GM23338 (cell line): Measurements from ENCODE around the gene VWCE.
"Not testable (repeated sequence)": the region's sequence is repeated elsewhere in the genome, so short reads cannot be mapped to it uniquely, and the experiment has no call there.

Experiments used
- CREB1 ChIP-seq: fragments of 250-450 bp; sonication (Bioruptor Pico); IDR thresholded peaks from 2 replicates; pipeline ENCODE4 v1.5.0; 2020; ENCODE audit warnings: low read depth, mild to moderate bottlenecking, moderate library complexity
- EZH2 ChIP-seq: fragments of 200-600 bp; sonication (generic); IDR thresholded peaks from one replicate; pipeline ENCODE4 v1.8.0; 2017; ENCODE audit warnings: antibody characterized with exemption, mild to moderate bottlenecking, low read depth; ENCODE audit not compliant: unreplicated experiment
- EZH2phosphoT487 ChIP-seq: fragments of 200-600 bp; sonication (generic); IDR thresholded peaks from one replicate; pipeline ENCODE4 v1.8.1; 2018; ENCODE audit warnings: antibody characterized with exemption; ENCODE audit not compliant: unreplicated experiment
- NANOG ChIP-seq: IDR thresholded peaks from 2 replicates; pipeline ENCODE4 v1.6.1; 2016; ENCODE audit warnings: antibody characterized with exemption, borderline replicate concordance
- POLR2AphosphoS5 ChIP-seq: IDR thresholded peaks from 2 replicates; pipeline ENCODE4 v1.6.1; 2016; ENCODE audit warnings: antibody characterized with exemption, low read depth
- ZNF114 ChIP-seq: fragments of 250-450 bp; sonication (Bioruptor Pico); IDR thresholded peaks from 2 replicates; pipeline ENCODE4 v1.5.0; 2020; ENCODE audit warnings: mild to moderate bottlenecking, moderate library complexity
- ZNF331 ChIP-seq: fragments of 250-450 bp; sonication (Bioruptor Pico); IDR thresholded peaks from 2 replicates; pipeline ENCODE4 v1.5.0; 2020; ENCODE audit warnings: low read depth, mild to moderate bottlenecking, moderate library complexity
- TF ChIP-seq, protein P1 (sequence below): IDR thresholded peaks from 2 replicates; pipeline ENCODE4 v1.6.1; 2016; ENCODE audit warnings: antibody characterized with exemption
- TF ChIP-seq, protein P2 (sequence below), 2 experiments: fragments of 200-600 bp in 1 of 2; sonication (generic) in 1 of 2; conservative IDR thresholded peaks; 2 replicates each; pipeline versions ENCODE4 v1.5.1 to v1.6.1; 2016 to 2017; ENCODE audit warnings: antibody characterized with exemption in 2 of 2, low read depth in 2 of 2, mild to moderate bottlenecking in 2 of 2, moderate library complexity in 1 of 2
- TF ChIP-seq, protein P3 (sequence below): IDR thresholded peaks from one replicate; pipeline ENCODE4 v1.6.1; 2018; ENCODE audit warnings: antibody characterized with exemption; ENCODE audit not compliant: unreplicated experiment

DNA sequence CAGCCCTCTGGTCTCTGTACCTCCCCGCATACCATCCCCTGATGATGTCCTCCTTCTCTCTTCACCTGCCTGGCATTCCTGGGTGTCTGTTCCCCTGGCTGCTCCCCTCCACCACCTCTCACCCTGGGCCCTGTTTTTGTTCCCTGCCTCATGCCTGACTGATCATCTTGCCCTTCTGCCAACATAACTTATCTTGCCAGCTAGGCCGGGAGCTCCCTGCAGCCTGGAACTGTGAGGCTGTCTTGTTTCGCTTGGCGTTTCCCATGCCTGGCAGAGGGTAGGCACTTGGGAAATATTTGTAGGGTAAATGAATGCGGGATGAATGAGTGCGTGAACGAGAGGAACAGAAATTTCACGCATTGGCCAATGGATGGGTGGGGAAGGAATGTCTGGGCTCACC, 45.9 kb downstream of the VWCE start:
- TF ChIP-seq, protein P1, sequence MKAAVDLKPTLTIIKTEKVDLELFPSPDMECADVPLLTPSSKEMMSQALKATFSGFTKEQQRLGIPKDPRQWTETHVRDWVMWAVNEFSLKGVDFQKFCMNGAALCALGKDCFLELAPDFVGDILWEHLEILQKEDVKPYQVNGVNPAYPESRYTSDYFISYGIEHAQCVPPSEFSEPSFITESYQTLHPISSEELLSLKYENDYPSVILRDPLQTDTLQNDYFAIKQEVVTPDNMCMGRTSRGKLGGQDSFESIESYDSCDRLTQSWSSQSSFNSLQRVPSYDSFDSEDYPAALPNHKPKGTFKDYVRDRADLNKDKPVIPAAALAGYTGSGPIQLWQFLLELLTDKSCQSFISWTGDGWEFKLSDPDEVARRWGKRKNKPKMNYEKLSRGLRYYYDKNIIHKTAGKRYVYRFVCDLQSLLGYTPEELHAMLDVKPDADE, result not testable (repeated sequence)
- TF ChIP-seq, protein P2, sequence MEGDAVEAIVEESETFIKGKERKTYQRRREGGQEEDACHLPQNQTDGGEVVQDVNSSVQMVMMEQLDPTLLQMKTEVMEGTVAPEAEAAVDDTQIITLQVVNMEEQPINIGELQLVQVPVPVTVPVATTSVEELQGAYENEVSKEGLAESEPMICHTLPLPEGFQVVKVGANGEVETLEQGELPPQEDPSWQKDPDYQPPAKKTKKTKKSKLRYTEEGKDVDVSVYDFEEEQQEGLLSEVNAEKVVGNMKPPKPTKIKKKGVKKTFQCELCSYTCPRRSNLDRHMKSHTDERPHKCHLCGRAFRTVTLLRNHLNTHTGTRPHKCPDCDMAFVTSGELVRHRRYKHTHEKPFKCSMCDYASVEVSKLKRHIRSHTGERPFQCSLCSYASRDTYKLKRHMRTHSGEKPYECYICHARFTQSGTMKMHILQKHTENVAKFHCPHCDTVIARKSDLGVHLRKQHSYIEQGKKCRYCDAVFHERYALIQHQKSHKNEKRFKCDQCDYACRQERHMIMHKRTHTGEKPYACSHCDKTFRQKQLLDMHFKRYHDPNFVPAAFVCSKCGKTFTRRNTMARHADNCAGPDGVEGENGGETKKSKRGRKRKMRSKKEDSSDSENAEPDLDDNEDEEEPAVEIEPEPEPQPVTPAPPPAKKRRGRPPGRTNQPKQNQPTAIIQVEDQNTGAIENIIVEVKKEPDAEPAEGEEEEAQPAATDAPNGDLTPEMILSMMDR (conservative IDR thresholded peaks at IDR 0.05; ENCODE audit: low read depth in 2 of 2), result not testable (repeated sequence)
- TF ChIP-seq CREB1 (CRISPR knock-in tag); EZH2; POLR2AphosphoS5; NANOG; EZH2phosphoT487; ZNF114 (CRISPR knock-in tag); ZNF331 (CRISPR knock-in tag): not testable (repeated sequence)
- TF ChIP-seq, protein P3, sequence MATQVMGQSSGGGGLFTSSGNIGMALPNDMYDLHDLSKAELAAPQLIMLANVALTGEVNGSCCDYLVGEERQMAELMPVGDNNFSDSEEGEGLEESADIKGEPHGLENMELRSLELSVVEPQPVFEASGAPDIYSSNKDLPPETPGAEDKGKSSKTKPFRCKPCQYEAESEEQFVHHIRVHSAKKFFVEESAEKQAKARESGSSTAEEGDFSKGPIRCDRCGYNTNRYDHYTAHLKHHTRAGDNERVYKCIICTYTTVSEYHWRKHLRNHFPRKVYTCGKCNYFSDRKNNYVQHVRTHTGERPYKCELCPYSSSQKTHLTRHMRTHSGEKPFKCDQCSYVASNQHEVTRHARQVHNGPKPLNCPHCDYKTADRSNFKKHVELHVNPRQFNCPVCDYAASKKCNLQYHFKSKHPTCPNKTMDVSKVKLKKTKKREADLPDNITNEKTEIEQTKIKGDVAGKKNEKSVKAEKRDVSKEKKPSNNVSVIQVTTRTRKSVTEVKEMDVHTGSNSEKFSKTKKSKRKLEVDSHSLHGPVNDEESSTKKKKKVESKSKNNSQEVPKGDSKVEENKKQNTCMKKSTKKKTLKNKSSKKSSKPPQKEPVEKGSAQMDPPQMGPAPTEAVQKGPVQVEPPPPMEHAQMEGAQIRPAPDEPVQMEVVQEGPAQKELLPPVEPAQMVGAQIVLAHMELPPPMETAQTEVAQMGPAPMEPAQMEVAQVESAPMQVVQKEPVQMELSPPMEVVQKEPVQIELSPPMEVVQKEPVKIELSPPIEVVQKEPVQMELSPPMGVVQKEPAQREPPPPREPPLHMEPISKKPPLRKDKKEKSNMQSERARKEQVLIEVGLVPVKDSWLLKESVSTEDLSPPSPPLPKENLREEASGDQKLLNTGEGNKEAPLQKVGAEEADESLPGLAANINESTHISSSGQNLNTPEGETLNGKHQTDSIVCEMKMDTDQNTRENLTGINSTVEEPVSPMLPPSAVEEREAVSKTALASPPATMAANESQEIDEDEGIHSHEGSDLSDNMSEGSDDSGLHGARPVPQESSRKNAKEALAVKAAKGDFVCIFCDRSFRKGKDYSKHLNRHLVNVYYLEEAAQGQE, result not testable (repeated sequence)
